Activated CD8-positive, alpha-beta memory T cell treated with anti-CD3 and anti-CD28 coated beads, Interleukin-2, amount 50 U/mL, for 48 hours (primary cell): Measurements from ENCODE around the gene INTS6L.

Source experiments
- DNase-seq: peaks from one replicate; pipeline ENCODE4 v3.0.0-alpha.2; 2020

The INTS6L gene

GRCh38 chrX:135520553-135521404 is at the start of gene INTS6L:
INTS6L (plus strand) TSS chrX:135520660; CDS start chrX:135520993, 333 bp downstream.
- DNase-seq = peak; percentile 84

DNA sequence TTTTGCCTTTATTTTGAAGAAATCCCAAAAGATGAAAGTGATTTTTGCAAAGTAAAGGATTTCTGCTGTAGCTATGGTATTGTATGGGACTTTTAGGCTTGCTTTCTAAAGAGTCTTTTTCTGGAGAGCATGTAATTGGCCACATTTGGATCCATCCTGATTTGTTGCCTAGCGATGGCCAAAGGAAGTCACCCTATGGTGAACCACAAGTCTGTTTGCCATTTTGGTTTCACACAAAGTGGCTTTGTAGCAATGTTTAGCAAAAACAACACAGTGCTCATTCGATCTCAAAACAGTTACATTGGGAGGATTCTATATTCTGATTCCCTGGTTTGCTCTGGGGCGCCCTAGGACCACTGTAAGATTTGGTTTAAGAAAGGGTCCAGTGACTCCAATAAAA is 44.1 kb upstream of the INTS6L start:
- no peak for DNase-seq

DNA sequence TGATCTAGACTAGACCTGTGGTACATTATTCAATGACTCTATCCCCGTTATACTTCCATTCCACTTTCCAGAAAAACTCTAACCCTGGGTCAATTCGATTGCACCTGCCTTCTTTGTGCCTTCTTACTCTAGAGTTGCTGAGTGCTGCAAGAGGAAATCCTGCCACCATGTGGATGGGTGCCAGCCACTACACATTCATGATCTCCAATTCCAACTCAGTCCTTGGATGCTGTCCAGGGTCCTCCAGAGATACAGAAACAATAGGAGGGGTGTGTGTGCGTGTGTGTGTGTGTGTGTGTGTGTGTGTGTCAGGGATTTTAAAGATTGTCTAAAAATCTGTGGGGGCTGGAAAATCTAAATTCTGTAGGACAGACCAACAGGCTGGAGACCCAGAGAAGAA is 42.9 kb upstream of the INTS6L start:
- no peak for DNase-seq

GRCh38 chrX:135480076-135480475 is 40.4 kb upstream of the INTS6L start:
- no peak for DNase-seq

- DNase-seq = no peak
Observed at GRCh38 chrX:135481696-135482179, 38.7 kb upstream of the INTS6L start.

GRCh38 chrX:135484641-135485289 is 35.7 kb upstream of the INTS6L start:
- no peak for DNase-seq

GRCh38 chrX:135489542-135489941 is 30.9 kb upstream of the INTS6L start:
- DNase-seq = no peak

GRCh38 chrX:135490979-135491514 is 29.4 kb upstream of the INTS6L start:
- no peak for DNase-seq

DNA sequence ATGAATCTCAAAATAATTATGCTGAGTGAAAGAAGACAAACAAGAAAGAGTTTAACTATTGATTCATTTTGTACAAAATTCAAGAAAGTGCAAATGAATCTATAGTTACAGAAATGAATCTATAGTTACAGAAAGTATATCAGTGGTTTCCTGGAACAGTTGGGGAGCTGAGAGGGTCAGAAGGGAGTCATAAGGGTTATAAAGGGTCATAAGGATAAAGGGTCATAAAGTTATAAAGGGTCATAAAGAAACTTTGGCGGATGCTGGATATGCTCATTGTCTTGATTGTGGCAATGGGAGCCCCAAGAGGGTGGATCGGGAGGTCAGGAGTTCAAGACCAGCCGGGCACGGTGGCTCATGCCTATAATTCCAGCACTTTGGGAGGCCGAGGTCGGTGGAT is 26.0 kb upstream of the INTS6L start:
- DNase-seq = no peak

- DNase-seq = no peak
Observed at GRCh38 chrX:135497736-135498135, 22.7 kb upstream of the INTS6L start.

DNA sequence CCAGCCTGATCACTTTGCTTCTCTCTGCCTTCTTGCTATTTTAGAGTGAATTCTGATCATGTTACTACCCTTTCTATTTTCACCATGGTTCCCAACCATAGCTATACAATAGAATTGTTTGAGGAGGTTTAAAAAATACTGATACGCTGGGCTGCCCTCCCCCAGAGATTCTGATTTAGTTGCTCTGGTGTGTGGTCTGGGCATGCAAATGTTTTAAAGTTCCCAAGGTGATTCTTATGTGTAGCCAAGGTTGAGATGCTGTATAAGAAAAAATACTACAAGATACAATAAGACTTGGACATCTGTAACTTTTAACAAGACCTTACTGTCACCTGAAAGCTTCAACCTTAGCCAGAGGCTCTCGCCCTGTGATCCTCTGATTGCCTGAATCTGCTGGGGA is 22.2 kb upstream of the INTS6L start:
- DNase-seq = no peak

DNA sequence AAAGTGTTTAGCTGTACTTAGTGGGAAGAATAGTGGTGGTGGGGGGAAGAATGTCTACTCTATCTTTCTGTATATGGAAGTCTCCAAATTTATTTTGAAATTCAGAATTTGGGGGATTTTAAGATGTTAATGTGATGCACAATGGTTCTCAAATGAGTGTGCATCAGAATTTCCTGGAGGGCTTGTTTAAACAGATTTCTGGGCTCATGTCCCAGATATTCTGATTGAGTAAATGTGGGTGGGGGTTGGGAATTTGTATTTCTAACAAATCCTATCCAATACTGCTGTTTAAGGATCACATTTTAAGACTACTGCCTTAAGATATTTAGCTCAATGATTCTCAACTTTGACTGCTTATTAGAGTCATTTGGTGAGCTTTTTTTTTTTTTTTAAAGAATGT is 15.1 kb upstream of the INTS6L start:
- no peak for DNase-seq

GRCh38 chrX:135509885-135510284 is 10.6 kb upstream of the INTS6L start:
- DNase-seq = no peak

DNA sequence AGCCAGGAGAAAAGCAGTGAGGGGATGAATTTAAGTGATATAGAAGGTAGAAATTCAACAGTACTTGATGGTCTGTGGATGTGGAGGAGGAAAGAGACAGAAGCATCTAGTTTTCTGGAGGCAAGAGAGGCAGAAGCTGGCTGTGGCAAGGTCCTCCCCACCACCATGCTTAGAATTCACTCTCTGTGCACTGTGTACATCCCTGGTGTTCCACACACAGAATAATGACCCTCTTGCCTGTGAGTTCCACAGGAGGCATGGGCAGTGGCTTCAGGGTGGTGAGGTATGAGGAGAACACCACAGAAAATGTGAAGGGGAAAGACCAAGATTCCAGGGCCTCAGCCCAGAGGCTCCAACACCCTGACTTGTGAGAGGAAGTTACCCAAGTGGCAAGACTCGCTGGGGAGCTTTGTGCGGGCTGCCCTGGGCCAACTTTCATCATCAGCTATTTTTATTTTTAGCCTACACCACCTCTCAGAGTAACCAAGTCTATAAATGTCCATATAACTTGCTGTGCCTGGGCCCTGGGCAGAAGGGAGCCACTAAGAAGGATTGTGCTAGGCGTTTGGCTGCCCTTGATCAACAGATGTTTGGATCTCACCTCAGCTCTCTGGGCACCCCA is 7.8 kb upstream of the INTS6L start:
- no peak for DNase-seq

GRCh38 chrX:135513130-135513515 is 7.3 kb upstream of the INTS6L start:
- DNase-seq = no peak

DNA sequence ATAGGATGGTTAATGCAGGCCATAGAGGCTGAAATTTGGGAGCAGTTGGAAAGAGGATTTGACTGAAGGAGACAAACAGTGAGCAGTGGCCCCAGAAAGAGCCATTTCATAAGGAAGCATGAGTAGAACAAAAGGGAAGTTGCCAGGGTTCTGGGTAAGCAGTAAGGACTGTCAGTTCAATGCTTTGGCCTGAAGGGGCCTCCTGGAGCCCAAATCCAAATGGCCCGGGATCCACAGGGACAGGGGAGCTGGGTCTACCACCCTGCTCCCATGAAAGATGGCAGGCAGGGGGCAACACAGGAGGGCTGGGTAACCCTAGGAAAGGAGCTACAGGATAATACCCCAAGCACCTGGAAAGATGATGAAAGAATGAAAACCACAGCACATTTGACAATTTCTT is 4.1 kb upstream of the INTS6L start:
- DNase-seq = no peak

DNA sequence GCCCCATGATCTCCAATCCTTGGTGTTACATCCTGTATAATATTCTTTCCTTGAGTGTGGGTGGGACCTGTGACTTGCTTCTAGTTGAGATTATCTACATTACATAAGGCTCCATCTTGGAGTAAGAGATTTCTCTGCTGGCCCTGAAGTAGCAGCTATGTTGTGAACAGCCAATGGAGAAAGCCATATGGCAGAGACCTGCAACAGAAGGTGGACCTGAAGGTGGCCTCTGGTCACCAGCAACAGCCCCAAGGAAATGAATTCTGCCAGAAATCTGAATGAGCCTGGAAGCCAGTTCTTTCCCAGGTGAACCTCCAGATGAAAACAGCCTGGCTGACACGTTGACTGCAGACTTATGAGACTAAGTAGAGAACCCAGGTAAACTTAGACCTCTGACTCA is 2.3 kb upstream of the INTS6L start:
- no peak for DNase-seq

DNA sequence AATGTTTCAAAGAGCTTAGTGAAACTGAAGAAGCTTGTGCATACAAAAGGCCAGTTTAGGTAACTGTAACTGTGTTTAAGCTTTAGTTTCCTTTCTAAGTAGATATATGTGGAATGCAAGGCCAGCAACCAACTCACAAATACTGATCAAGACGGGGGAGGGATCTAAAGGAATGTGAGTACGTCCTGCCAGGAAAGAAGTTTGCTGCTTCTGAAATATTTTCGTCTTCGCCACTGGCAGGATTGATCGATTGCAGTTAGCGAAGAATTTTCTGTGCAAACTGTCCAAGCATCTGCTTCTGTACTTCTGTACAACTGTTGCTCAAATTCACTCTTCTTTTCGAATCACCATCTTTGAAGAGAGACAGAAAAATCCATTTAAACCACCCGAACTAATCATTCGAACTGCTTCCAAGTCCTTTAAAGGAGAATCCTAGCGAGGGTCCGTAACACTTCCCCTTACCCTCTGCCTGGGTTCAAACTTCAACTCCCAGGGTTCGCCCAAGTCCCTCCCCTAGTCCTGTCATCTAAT is 373 bp upstream of the INTS6L start:
- DNase-seq = no peak

DNA sequence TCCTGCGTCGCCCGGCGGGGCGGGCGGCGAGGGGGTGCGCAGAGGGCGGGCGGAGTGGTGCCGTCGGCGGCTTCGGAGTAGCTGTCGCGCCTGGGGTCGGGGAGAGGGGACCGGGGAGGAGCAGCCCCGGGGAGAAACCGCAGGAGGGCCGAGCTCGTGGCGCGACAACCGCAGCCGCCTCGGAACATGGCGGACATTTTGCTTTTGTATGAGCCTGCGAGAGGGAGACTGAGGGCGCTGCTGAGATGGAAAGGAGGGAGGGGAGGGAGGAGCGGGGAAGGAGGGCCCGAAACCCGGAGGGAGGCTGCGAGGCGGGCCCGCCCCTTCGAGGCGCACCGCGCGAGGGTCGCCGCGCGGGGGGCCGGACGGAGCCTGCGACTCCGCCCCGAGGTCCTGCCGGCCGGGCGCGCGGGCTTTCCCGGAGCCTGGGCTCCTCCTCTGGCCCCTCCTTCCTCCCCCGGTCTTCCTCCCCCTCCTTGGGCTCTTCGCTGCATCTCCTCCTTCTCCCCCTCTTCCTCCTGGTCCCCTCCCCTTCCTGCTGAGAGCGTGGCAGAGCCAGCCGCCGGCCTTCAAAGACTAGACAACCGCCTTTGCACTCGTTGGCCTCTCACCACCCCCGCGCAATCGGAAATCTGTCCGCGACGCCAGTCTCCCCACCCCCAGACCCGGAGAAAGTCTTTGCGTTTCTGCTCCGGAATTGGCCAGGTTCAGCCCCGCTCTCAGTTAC is 1.1 kb downstream of the INTS6L start:
- DNase-seq = peak; percentile 84

DNA sequence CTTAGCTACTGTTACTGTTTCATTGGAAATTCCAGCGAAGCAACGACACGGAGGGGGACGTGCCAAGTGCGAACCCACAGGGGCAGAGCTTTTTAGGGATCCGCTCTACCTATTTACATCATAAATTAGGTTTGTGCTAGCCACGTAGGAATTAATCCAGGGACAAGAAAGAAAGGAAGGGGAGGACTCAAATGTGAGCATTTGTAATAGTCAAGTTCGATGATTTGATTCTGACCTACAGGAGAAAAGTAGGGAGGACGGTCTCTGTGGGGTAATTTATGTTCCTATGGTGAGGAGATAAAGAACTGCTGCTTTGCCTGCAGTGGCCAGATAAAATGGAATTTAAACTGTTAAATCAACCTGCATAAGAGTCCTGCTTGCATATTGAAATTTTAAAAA is 1.7 kb downstream of the INTS6L start:
- DNase-seq = no peak

DNA sequence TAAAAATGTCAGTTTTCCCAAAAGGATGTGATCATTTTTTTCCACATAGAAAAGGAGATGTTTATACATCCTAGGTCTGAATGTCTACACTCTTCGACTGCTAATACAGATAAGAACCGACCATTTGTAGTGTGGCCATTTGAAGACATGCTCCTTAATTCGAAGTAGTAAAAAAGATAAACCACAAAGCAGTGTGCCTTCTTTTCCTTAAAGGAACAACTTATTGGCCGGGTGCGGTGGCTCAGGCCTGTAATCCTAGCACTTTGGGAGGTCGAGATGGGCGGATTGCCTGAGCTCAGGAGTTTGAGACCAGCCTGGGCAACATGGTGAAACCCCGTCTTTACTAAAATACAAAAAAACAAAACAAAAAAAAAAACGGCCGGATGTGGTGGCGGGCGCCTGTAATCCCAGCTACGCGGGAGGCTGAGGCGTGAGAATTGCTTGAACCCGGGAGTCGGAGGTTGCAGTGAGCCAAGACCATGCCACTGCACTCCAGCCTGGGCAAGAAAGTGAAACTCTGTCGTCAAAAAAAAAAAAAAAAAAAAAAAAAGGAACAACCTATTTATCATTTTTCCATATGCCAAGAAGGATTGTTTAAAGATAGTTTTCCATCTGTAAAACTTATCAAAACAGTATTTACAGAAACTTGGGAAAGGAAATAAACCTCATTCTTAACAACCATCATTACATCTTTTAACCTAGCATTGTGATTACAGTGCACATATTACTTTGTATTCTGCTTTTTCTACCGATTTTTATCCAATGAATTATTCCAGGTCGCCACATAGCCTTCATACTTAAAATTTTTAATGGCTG is 2.6 kb downstream of the INTS6L start:
- no peak for DNase-seq

GRCh38 chrX:135528254-135528653 is 7.8 kb downstream of the INTS6L start:
- DNase-seq = no peak
